HCT116 (cell line): ENCODE data around the gene KAT6B.

Source experiments
- EZH2 ChIP-seq: fragments of 200-600 bp; sonication (generic); IDR thresholded peaks from 2 replicates; pipeline ENCODE4 v1.6.1; 2017; ENCODE audit warnings: antibody characterized with exemption, mixed run types
- SP1 ChIP-seq: IDR thresholded peaks from 2 replicates; pipeline ENCODE4 v1.6.1; 2012; ENCODE audit warnings: low read depth
- TF ChIP-seq, protein P1 (sequence below), 3 experiments: fragments of 200-600 bp in 1 of 3; sonication (generic) in 1 of 3; IDR thresholded peaks in 2 of 3; conservative IDR thresholded peaks in 1 of 3; 2 replicates each; pipeline ENCODE4 v1.5.1; 2012 to 2017; ENCODE audit warnings: low read depth in 2 of 3, low read length in 2 of 3, antibody characterized with exemption in 1 of 3, borderline replicate concordance in 1 of 3, control low read depth in 1 of 3, mild to moderate bottlenecking in 1 of 3, mixed read lengths in 1 of 3, mixed run types in 1 of 3, moderate library complexity in 1 of 3; ENCODE audit not compliant: insufficient read depth in 1 of 3

DNA sequence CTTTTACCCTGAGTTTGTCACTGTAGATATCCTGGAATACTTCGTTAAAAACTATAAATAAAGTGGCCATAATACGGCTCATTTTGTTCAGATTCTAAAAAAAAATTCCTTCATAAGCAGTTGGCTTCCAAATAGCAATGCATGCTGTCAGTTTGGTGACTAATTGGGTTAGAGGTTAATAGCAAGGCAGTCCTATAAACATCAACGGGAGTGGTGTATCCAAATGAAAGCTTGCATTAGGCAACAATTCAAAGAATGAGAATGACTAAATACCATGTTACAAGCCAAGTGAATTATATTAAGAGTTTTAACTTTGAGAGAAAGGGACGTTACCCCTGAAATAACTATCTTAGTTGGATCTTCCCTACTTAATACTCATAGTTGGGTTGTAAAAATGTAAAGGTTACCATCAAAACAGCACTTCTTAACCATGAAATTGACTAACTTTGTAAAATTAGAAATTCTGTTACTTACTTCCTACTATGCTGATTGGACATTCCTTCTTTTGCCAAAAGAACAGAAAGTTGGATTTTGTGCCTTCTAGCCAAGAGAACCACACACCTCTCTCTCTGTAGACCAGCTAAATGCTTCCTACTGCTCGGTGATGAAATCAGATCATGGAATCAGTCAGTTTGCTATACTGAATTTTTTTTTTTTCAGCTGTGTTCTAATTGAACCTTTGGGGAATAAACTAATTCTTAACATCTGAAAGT, 98.0 kb downstream of the KAT6B start:
- TF ChIP-seq SP1 (peak; percentile 27; the same call in 1 of the 2 replicates), EZH2 (no peak)
- TF ChIP-seq, protein P1, sequence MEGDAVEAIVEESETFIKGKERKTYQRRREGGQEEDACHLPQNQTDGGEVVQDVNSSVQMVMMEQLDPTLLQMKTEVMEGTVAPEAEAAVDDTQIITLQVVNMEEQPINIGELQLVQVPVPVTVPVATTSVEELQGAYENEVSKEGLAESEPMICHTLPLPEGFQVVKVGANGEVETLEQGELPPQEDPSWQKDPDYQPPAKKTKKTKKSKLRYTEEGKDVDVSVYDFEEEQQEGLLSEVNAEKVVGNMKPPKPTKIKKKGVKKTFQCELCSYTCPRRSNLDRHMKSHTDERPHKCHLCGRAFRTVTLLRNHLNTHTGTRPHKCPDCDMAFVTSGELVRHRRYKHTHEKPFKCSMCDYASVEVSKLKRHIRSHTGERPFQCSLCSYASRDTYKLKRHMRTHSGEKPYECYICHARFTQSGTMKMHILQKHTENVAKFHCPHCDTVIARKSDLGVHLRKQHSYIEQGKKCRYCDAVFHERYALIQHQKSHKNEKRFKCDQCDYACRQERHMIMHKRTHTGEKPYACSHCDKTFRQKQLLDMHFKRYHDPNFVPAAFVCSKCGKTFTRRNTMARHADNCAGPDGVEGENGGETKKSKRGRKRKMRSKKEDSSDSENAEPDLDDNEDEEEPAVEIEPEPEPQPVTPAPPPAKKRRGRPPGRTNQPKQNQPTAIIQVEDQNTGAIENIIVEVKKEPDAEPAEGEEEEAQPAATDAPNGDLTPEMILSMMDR (IDR thresholded peaks at IDR 0.05 in 2 of 3, conservative IDR thresholded peaks at IDR 0.05 in 1 of 3; ENCODE audit: borderline replicate concordance in 1 of 3, insufficient read depth in 1 of 3, low read depth in 2 of 3, low read length in 2 of 3) = no peak
